ENCODE data around the gene KRT3.
"Not testable (repeated sequence)": the region's sequence is repeated elsewhere in the genome, so short reads cannot be mapped to it uniquely, and the experiment has no call there.

Gene KRT3

DNA sequence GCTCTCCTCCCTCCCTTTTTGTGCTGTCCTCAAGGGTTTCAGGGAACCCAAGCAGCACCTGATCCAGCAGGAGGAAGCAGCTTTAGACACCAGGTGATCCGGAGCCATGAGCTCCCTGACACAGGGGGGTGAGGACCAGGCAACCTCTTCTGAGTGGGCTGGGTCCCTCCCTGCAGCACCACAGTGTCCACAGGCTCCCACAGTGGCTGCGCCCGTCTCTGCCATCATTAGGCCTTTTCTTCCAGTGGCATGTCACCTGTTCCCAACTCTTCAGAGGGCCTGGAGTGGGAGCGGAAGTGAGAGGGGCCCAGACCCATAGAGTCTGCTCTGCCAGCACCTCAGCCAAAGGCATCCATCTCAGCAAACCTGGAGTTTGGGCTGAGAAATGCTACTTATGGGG lies 18.4 kb downstream of the KRT3 start:
- DNase-seq, result no peak

DNA sequence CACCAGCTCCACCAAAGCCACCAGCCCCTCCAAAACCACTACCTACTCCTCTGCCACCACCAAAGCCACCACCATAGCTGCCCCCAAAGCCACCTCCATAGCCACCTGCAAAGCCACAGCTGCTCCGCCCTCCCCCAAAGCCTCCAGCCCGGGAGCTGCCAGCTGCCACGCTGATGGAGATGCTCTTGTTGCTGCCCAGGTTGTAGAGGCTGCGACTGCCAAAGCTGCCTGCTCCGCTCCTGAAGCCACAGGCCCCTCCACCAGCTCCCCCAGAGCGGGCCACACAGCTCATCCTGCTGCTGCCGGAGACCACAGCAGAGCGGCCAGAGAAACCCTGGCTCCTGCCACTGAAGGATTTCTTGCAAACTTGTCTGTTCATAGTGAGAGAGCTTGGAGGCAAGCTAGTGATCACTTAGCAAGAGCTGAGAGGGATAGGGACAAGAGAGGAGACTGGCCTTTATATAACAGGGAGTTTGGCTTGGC lies 19.0 kb downstream of the KRT3 start, which contains the start of gene KRT76:
Gene KRT76, minus strand, starts transcription at position 433 of the 483 bp plus-strand sequence. Its CDS starts 54 bp downstream, at position 379.
- no peak for DNase-seq

- no peak for DNase-seq
Observed at GRCh38 chr12:52776435-52776834, 19.5 kb downstream of the KRT3 start.

GRCh38 chr12:52774629-52775250 lies 21.2 kb downstream of the KRT3 start:
- DNase-seq, result no peak

DNA sequence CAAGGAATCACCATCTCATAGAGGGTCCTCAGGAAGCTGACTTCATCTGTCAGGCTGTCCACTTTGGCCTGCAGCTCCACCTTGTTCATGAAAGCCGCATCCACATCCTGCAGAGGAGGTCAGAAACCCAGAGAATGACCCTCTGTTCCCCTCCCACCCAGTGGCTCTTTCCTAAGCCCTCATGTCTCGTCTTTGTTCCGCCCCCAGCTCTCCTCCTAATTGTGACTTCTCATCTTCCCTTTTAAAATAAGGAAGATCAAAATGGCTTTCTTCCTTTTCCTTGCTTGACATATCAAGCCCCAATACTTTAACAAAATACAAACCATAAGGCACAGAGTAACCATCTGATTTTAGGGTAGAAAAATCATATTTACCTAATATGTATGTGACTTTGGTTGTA lies 23.1 kb downstream of the KRT3 start:
- DNase-seq, result no peak

DNA sequence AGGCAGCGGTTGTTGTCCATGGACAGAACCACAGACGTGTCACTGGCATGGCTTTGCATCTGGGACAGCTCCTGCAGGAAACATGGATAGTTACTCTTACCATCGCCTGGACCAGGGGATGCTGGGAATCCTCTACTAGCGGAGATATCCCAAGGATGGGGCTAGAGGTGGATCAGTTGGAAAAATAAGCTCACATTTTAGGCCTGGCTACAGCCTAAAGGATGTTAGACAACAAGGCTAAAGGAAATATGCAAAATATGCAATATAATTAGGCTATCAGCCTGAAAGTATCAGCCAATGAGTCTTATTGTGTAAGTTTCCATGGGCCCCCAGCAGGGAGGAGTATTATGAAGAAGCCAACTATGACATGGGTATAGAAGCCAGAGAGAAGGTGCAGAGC lies 23.7 kb downstream of the KRT3 start:
- DNase-seq, result no peak

DNA sequence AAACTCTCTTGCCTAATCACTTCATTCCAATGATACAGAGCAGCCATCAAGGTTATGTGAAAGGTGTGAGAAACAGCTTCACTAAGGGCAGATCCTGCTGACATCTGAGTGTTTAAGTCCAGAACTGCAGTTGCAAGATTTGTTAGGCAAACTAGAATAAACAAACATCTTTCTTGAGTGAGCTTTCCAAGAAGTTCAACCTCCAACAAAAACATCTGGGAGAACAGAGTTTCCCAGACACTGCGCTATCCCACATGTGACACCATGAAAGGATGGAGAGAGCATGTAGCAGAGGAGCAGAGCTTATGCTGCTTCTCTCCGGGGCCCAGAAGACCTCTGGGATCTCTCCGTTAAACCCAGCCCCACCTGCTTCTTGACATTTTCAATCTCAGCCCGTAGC lies 24.4 kb downstream of the KRT3 start:
- no peak for DNase-seq

DNA sequence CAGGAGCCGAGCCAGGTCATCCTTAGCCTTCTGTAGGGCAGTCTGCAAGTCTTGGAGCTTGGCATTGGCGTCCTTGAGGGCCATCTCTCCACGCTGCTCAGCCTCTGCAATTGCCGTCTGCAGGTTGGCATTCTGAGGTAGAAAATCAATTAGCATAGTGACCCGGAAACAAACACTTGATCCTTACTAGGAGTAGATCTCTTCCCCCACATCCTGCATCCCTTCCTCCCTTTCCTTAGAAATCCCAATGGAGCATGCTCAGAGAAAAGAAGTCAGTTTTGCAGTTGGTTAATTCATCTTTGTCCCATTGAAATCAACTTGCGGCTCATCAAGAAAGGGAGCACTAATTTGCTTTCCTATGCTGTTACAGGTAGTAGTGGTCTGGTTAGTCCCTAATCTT lies 24.8 kb downstream of the KRT3 start:
- no peak for DNase-seq

DNA sequence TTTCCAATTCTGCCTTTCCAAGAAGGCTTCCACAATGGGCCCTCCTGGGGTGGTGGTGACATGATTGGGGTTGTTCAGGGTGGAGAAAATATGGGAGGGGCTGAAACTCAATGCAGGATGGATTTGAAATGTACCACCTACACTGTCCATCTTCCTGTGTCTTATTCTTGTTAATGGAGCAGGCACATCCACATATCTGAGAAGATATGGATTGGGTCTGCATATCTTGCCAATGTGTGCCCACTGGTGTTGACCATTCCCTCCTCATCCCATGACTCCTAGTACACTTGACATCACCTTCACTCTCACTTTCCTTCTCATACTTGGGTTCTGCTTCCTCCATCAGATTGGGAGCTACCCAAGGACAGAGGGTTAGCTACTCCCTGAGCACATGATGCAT lies 26.0 kb downstream of the KRT3 start:
- no peak for DNase-seq

DNA sequence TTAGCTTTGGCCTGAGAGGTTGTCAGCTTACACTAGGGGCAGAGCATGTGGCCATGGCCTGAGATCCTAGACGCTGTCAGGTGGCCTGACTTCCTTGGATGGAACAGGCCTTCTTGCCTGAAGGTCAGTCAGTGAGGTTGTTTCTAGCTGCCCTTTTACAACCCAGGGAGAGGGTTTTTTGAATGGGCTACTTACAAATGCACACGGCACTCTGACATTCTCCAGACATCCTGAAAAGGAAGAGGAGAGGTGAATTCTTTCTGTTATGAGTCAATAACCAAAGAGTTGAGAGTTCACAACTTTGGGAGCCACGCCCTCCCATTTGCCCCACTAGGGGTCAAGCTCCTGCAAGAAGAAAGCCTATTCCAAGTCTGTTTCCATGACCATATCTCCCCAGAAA lies 26.6 kb downstream of the KRT3 start:
- no peak for DNase-seq

DNA sequence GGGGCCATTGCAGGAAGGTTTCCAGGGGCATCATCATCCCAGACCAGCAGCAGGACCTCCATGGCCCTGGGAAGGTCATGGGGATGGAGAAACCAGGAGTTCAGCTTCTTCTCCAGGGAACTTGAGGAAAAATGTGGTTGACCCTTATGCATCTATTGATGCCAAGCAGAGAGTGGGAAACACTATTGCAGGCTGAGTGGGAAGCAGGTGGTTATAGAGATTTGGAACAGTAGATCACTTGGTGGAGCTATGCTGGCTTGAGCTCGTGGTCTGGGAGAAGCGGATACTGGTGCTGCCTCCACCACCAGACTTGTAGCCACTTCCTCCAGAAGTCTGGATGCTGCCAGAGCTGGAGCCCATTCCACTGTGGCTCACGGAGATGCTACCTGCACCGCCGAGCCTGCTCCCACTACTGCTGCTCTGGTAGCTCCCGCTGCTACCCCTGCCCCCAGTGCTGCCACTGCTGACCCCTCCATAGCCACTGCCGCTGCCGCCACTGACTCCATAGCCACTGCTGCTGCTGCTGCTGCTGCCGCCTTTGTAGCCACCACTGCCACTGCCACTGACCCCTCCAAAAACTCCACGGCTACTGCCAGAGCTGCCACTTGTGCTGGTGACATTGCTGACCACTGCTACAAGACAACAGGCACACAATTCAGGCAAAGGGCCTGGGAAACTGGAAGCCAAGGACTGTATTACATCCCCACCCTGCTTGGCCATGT lies 27.3 kb downstream of the KRT3 start:
- no peak for DNase-seq

- DNase-seq, result no peak
Observed at GRCh38 chr12:52767427-52767826, 28.5 kb downstream of the KRT3 start.

- DNase-seq, result no peak
Observed at GRCh38 chr12:52767020-52767379, 28.9 kb downstream of the KRT3 start.

GRCh38 chr12:52766351-52767019 lies 29.4 kb downstream of the KRT3 start:
- DNase-seq, result no peak

DNA sequence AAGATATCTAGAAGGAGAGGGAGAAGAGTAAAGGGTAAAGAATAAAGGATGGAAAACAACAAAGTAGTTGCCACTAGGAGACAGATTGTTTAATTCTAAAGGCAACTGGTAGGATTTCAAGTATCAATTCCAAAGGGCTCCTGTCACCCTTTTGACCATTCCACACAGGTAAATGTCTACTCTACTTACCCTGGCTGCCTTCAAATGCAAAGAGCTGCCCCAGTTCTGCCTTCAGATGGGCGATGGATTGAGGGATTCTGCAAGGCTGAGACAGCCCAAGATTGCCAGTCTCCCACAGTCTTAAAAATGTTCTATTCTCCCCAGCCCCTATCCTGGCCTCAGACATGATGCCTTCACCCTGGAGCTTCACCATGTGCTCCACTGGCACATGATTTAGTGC lies 30.2 kb downstream of the KRT3 start:
- DNase-seq, result no peak

DNA sequence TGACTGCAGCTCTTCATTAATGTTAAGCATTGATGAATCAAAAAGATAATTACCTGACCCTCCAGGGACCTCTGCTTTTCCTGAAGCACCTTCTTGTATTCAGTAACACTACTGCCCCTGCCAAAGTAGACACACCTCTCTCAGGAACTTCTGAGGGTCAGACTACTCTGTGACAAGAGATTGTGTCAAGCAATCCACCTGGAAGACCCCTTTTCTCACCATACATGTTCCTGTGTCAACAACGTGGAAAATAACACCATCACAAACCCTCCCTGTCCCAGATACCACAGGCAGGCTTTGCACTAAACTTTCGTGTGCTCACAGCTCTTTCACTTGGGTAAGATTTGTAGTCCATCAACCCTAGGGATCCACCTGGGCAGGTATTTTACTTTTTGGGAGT lies 31.9 kb downstream of the KRT3 start:
- DNase-seq, result no peak

- no peak for DNase-seq
Observed at GRCh38 chr12:52763036-52763659, 32.8 kb downstream of the KRT3 start.

GRCh38 chr12:52761802-52762201 lies 34.1 kb downstream of the KRT3 start:
- no peak for DNase-seq

DNA sequence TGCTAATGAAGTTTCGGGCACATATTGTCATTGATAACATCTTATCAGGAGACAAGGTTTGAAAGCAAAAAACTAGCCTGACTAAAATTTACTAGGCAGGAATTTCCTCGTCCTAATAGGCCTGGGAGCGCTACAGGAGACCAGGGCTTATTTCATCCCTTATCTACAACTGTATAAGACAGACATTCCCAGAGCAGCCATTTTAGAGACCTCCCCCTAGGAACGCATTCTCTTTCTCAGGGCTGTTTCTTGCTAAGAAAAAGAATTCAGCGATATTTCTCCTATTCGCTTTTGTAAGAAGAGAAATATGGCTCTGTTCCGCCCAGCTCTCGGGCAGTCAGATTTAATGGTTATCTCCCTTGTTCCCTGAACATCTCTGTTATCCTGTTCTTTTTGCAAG lies 34.7 kb downstream of the KRT3 start:
- DNase-seq, result not testable (repeated sequence)

- DNase-seq, result no peak
Observed at GRCh38 chr12:52760623-52761022, 35.3 kb downstream of the KRT3 start.

GRCh38 chr12:52759695-52760094 lies 36.2 kb downstream of the KRT3 start:
- no peak for DNase-seq

GRCh38 chr12:52759218-52759617 lies 36.7 kb downstream of the KRT3 start:
- no peak for DNase-seq

DNA sequence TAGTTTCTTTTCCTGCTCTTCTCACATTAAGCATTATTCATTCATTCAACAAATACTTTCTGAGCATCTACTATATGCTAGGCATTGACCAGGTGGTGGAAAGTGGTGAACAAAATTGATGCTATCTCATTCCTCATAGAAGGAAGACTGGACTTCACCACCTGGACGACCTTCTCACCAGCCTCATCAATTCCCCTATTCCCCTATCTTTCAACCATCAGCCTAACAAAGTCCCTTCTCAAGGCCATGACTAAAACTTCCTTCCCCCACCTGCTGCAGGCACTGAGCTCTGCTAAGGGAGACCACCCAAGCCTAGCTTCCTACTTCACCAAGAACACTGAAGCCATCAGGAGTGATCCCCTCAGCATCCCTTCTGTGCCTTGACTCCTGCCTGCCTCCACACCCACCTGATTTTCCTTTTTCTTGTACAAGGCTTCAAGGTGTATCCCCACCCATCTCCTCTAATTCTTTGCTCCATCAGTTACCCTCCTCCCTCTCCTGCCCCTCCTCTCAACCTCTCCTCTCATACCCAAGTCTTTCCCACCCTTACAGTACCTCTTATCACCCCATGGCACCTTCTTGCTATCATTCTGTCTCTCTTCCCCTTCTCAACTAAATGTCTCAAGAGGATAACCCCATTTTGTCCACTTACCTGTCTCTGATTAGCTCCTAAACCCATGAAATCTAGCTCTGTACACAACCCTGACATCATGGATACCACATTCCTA lies 38.3 kb downstream of the KRT3 start:
- DNase-seq, result no peak

Data from NCI-H2029 treated with DMSO at 0.1 percent for 48 hours (cell line).